Fibroblast of lung (primary cell): ENCODE data around the gene ARF5. TPM values are rescaled to one million over a fixed set of nuclear protein-coding genes. Genes with fewer than 3 reads are reported as not detected.
A peak's percentile ranks its signal among the peaks of the same experiment; 100 is the strongest.

Experiments
- DNase-seq, 2 donors: peaks; one replicate each; pipeline versions ENCODE4 v3.0.0 to v3.0.0-alpha.2; 2010; ENCODE audit warnings: low read depth in 2 of 2
- H2AFZ ChIP-seq: 2 replicates; pipeline ENCODE4 v1.5.1; 2012; ENCODE audit warnings: low read length, control low read depth, inconsistent platforms
- H3K27ac ChIP-seq: 2 replicates; pipeline ENCODE4 v1.5.1; 2011; ENCODE audit warnings: low read length, control low read depth; ENCODE audit not compliant: insufficient read depth
- H3K27me3 ChIP-seq: 2 replicates; pipeline ENCODE4 v1.5.1; 2011; ENCODE audit warnings: mild to moderate bottlenecking, low read length; ENCODE audit not compliant: control insufficient read depth, insufficient read depth
- H3K36me3 ChIP-seq: 2 replicates; pipeline ENCODE4 v1.5.1; 2011; ENCODE audit warnings: low read length; ENCODE audit not compliant: control insufficient read depth, insufficient read depth
- H3K4me1 ChIP-seq: 2 replicates; pipeline ENCODE4 v1.5.1; 2011; ENCODE audit warnings: low read length; ENCODE audit not compliant: control insufficient read depth, insufficient read depth; ENCODE audit errors: extremely low read depth
- H3K4me2 ChIP-seq: 2 replicates; pipeline ENCODE4 v1.5.1; 2011; ENCODE audit warnings: low read length, control low read depth; ENCODE audit not compliant: insufficient read depth; ENCODE audit errors: extremely low read depth
- H3K4me3 ChIP-seq, 4 experiments: fragments of 200-600 bp in 1 of 4; sonication (generic) in 1 of 4; replicated peaks in 1 of 4; 2 replicates each; pipeline ENCODE4 v1.5.1; 2011 to 2016; ENCODE audit warnings: low read length in 4 of 4, low read depth in 3 of 4, mild to moderate bottlenecking in 3 of 4, control low read depth in 2 of 4, inconsistent platforms in 1 of 4, mixed read lengths in 1 of 4; ENCODE audit not compliant: insufficient read depth in 1 of 4; ENCODE audit errors: control extremely low read depth in 1 of 4
- H3K79me2 ChIP-seq: 2 replicates; pipeline ENCODE4 v1.5.1; 2012; ENCODE audit warnings: mild to moderate bottlenecking, low read length, inconsistent platforms; ENCODE audit not compliant: control insufficient read depth, insufficient read depth
- H3K9ac ChIP-seq: 2 replicates; pipeline ENCODE4 v1.5.1; 2011; ENCODE audit warnings: mild to moderate bottlenecking, low read length, control low read depth; ENCODE audit not compliant: insufficient read depth
- H3K9me3 ChIP-seq: 2 replicates; pipeline ENCODE4 v1.5.1; 2012; ENCODE audit warnings: low read depth, low read length; ENCODE audit not compliant: control insufficient read depth, insufficient read depth
- H4K20me1 ChIP-seq: 2 replicates; pipeline ENCODE4 v1.5.1; 2011; ENCODE audit warnings: low read length; ENCODE audit not compliant: control insufficient read depth, insufficient read depth; ENCODE audit errors: extremely low read depth
- EZH2 ChIP-seq: IDR thresholded peaks from 2 replicates; pipeline ENCODE4 v1.5.1; 2012; ENCODE audit warnings: low read length, control low read depth, mild to moderate bottlenecking; ENCODE audit errors: missing control alignments
- polyA plus RNA-seq, 2 donors: library from polyadenylated mRNA; depleted of rRNA in 1 of 2; stranded (reverse) in 1 of 2; unstranded in 1 of 2; fragments of >200 nt; gene quantifications; 2 replicates each; pipeline ENCODE4 v1.2.1, GENCODE V29; 2011 to 2012; ENCODE audit warnings: missing spikeins in 1 of 2
- total RNA-seq: library from RNA; depleted of rRNA; stranded (reverse); fragments of >200 nt; gene quantifications from 2 replicates; pipeline ENCODE4 v1.2.1, GENCODE V29; 2014
- TF ChIP-seq, protein P1 (sequence below), 2 donors: IDR thresholded peaks in 1 of 2; conservative IDR thresholded peaks in 1 of 2; 1 replicate in 1 of 2; 2 replicates in 1 of 2; pipeline ENCODE4 v1.5.1; 2011 to 2012; ENCODE audit warnings: low read length in 2 of 2, control low read depth in 1 of 2, inconsistent platforms in 1 of 2, low read depth in 1 of 2, mild to moderate bottlenecking in 1 of 2

Gene ARF5
- total and polyA plus RNA-seq, 2 donors (not counting 1 experiment from before 2014, with no cell fraction given) = 113 to 185 TPM

DNA sequence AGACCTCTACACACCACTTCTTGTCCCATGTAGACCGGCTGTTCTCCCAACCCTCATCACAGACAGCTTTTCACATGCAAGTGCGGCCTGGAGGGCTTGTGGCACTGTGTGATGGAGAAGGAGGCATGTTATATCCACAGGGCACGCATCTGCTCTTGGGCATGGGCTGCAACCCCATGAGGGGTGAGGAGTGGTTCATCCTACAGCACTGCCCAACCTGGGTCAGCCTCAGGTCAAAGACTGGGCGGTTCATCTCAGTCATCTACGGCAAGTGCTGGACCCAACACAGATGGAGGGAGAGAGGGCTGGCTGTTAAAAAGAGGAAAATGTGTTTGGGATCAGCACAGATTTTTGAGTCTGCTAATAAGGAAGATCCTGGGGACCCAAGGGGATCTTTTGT is 7.5 kb downstream of the ARF5 start:
- Histone ChIP-seq H4K20me1 (no peaks in the 10 kb centered on the region), H3K27me3 (peaks cover under 1% of the 10 kb centered on the region), H3K36me3 (peaks cover 6% of the 10 kb centered on the region)

DNA sequence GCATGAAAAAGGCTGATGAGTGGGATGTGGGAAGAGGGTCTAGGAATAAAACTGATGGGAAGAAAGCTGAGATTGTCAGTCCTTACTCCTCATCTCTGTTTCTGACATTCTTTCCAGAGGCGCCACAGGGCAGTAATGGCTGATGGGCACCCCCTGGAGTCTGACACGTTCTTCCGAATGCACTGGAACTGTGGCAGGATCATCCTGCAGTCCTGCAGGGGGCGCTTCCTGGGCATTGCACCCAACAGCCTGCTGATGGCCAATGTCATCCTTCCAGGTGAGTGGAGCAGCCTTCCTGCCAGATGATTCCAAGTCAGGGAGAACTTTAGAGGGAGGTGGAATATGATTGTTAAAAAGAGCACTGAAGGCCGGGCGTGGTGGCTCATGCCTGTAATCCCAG is 10.1 kb downstream of the ARF5 start:
- Histone ChIP-seq H3K27ac (no peak overlapping the region), H2AFZ (no peak overlapping the region), H3K27me3 (peaks cover 4% of the 10 kb centered on the region), H3K79me2 (no peaks in the 10 kb centered on the region), H3K9ac (no peak overlapping the region), H3K4me2 (no peak overlapping the region), H4K20me1 (no peaks in the 10 kb centered on the region), H3K4me3 (no peak overlapping the region), H3K36me3 (no peaks in the 10 kb centered on the region), H3K4me1 (no peaks in the 10 kb centered on the region), H3K9me3 (no peaks in the 10 kb centered on the region)
- TF ChIP-seq, protein P1, sequence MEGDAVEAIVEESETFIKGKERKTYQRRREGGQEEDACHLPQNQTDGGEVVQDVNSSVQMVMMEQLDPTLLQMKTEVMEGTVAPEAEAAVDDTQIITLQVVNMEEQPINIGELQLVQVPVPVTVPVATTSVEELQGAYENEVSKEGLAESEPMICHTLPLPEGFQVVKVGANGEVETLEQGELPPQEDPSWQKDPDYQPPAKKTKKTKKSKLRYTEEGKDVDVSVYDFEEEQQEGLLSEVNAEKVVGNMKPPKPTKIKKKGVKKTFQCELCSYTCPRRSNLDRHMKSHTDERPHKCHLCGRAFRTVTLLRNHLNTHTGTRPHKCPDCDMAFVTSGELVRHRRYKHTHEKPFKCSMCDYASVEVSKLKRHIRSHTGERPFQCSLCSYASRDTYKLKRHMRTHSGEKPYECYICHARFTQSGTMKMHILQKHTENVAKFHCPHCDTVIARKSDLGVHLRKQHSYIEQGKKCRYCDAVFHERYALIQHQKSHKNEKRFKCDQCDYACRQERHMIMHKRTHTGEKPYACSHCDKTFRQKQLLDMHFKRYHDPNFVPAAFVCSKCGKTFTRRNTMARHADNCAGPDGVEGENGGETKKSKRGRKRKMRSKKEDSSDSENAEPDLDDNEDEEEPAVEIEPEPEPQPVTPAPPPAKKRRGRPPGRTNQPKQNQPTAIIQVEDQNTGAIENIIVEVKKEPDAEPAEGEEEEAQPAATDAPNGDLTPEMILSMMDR (conservative IDR thresholded peaks at IDR 0.05 in 1 of 2, IDR thresholded peaks at IDR 0.05 in 1 of 2; ENCODE audit: low read depth in 1 of 2, low read length in 2 of 2) = peak in 1 of 2 donors; percentile 26
- no peak for TF ChIP-seq EZH2
- DNase-seq = no peak

More for the DNA sequence above, 7.5 kb downstream of the ARF5 start:
- Histone ChIP-seq H3K4me3 (no peak overlapping the region), H3K9ac (no peak overlapping the region), H3K27ac (no peak overlapping the region), H3K9me3 (no peaks in the 10 kb centered on the region), H2AFZ (no peak overlapping the region), H3K79me2 (no peaks in the 10 kb centered on the region), H3K4me2 (no peak overlapping the region), H3K4me1 (no peaks in the 10 kb centered on the region)
- no peak for DNase-seq
- TF ChIP-seq EZH2 = no peak
- TF ChIP-seq, protein P1 (conservative IDR thresholded peaks at IDR 0.05 in 1 of 2, IDR thresholded peaks at IDR 0.05 in 1 of 2; ENCODE audit: low read depth in 1 of 2, low read length in 2 of 2) = no peak

DNA sequence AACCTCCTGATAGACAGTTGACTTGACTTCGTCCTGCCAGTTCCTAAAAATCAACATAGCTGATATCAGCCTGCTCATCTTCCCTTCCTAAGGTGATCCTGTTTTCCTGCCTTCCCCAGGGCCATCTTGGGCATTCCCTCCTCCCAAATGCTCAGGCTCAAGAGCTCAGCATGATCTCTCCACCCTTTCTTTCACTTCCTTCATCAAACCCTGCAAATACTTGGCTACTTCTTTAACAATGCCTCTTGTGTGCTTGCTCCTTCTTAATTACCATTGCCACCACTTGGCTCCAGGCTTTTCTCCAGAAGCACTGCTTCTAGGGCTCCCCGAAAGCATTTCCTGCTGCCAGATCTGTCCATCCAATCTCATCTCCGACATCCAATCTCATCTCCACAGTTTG is 12.7 kb downstream of the ARF5 start:
- H3K9me3 ChIP-seq = no peaks in the 10 kb centered on the region
- no peaks in the 10 kb centered on the region for H3K79me2 ChIP-seq
- no peaks in the 10 kb centered on the region for H4K20me1 ChIP-seq
- H2AFZ ChIP-seq = no peak overlapping the region
- no peak overlapping the region for H3K4me2 ChIP-seq
- no peak overlapping the region for H3K27ac ChIP-seq
- H3K4me3 ChIP-seq = no peak overlapping the region
- TF ChIP-seq, protein P1 (conservative IDR thresholded peaks at IDR 0.05 in 1 of 2, IDR thresholded peaks at IDR 0.05 in 1 of 2; ENCODE audit: low read depth in 1 of 2, low read length in 2 of 2) = no peak
- no peak for TF ChIP-seq EZH2
- peaks cover 4% of the 10 kb centered on the region for H3K27me3 ChIP-seq
- no peak overlapping the region for H3K9ac ChIP-seq
- H3K4me1 ChIP-seq = no peaks in the 10 kb centered on the region
- DNase-seq = no peak
- no peaks in the 10 kb centered on the region for H3K36me3 ChIP-seq
